Breast epithelium (tissue), 3 donors: ENCODE results near the gene TNFRSF1A.
A peak's percentile ranks its signal among the peaks of the same experiment; 100 is the strongest.

Experiments
- POLR2AphosphoS5 ChIP-seq, 3 donors: sonication (generic); formaldehyde crosslinking; IDR thresholded peaks; one replicate each; pipeline ENCODE4 v1.6.1; 2017; ENCODE audit warnings: antibody characterized with exemption in 3 of 3
- TF ChIP-seq, protein P1 (sequence below), 3 donors: fragments of 450-650 bp; IDR thresholded peaks; one replicate each; pipeline ENCODE4 v1.5.1; 2016 to 2017; ENCODE audit warnings: antibody characterized with exemption in 3 of 3, mild to moderate bottlenecking in 3 of 3, moderate library complexity in 3 of 3

DNA sequence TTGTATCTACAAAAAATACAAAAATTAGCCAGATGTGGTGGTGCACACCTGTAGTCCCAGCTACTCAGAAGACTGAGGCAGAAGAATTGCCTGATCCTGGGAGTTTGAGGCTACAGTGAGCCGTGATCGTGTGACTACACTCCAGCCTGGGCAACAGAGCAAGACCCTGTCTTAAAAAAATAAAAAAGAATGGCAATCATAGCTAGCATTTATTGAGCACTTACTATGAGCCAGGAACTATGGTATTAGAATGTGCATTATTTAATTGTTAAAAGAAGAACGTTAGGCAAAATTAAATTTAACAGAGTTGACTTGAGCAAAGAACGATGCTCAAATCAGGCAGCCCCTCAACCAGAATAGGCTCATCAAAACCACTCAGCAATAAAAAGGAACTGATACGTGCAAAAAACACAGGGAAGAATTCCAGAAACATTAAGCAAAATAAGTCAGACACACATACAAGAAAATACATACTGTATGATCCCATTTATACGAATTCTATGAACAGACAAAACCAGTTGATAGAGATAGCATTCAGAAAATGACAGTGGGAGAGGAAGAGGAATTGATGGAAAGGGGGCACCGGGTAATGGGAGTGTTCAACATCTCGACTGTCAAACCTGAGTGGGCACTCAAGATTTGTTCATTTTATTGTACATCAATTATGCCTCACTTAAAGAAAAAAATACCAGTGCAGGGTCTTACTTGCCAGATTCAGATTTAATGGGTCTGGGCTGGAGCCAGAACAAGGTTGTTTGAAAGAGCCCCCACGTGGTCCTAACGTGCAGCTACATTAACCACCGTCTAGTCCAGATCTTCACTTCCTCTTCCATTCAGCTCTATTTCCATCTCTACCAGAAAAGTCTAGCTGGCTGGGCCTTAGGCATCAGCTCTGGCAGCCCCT, 25.4 kb upstream of the TNFRSF1A start:
- no peak for TF ChIP-seq POLR2AphosphoS5 (IDR thresholded peaks at IDR 0.05)
- TF ChIP-seq, protein P1, sequence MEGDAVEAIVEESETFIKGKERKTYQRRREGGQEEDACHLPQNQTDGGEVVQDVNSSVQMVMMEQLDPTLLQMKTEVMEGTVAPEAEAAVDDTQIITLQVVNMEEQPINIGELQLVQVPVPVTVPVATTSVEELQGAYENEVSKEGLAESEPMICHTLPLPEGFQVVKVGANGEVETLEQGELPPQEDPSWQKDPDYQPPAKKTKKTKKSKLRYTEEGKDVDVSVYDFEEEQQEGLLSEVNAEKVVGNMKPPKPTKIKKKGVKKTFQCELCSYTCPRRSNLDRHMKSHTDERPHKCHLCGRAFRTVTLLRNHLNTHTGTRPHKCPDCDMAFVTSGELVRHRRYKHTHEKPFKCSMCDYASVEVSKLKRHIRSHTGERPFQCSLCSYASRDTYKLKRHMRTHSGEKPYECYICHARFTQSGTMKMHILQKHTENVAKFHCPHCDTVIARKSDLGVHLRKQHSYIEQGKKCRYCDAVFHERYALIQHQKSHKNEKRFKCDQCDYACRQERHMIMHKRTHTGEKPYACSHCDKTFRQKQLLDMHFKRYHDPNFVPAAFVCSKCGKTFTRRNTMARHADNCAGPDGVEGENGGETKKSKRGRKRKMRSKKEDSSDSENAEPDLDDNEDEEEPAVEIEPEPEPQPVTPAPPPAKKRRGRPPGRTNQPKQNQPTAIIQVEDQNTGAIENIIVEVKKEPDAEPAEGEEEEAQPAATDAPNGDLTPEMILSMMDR (IDR thresholded peaks at IDR 0.05) = peak in 1 of 3 donors; percentile 39
